HEK293 (cell line): Measurements from ENCODE around the gene SACS.

Experiments used
- CTCF ChIA-PET: fragments of 350-600 bp; formaldehyde crosslinking; extraction: SDS; loops from one replicate; lab custom pipeline; 2021; ENCODE audit warnings: antibody characterized with exemption; lab: Yijun Ruan, JAX
- POLR2A ChIA-PET: fragments of 300-600 bp; formaldehyde crosslinking; extraction: SDS; loops from one replicate; lab custom pipeline; 2020; ENCODE audit warnings: antibody characterized with exemption, inconsistent platforms; lab: Yijun Ruan, JAX
- H3K27ac ChIP-seq: fragments of 200-500 bp; sonication (Bioruptor generic); 2 replicates; pipeline ENCODE4 v1.5.1; 2014; ENCODE audit warnings: low read depth, low read length, control low read depth, inconsistent platforms; ENCODE audit errors: extremely low read depth
- H3K36me3 ChIP-seq, 2 experiments: fragments of 200-500 bp in 1 of 2; sonication (Bioruptor generic) in 1 of 2; 1 replicate in 1 of 2; 2 replicates in 1 of 2; pipeline ENCODE4 v1.5.1; 2014 to 2017; ENCODE audit warnings: inconsistent platforms in 2 of 2, low read length in 2 of 2; ENCODE audit not compliant: control insufficient read depth in 2 of 2, insufficient read depth in 1 of 2
- H3K4me1 ChIP-seq: fragments of 200-500 bp; sonication (Bioruptor generic); 2 replicates; pipeline ENCODE4 v1.5.1; 2014; ENCODE audit warnings: mild to moderate bottlenecking, low read length, inconsistent platforms; ENCODE audit not compliant: control insufficient read depth, insufficient read depth
- H3K4me3 ChIP-seq: 2 replicates; pipeline ENCODE4 v1.5.1; 2011; ENCODE audit warnings: low read depth, mild to moderate bottlenecking, control low read depth, low read length, moderate library complexity
- H3K9me3 ChIP-seq: fragments of 200-500 bp; sonication (Bioruptor generic); 2 replicates; pipeline ENCODE4 v1.5.1; 2014; ENCODE audit warnings: low read depth, low read length, inconsistent platforms; ENCODE audit not compliant: control insufficient read depth, insufficient read depth
- GLI4 ChIP-seq: fragments of 450-650 bp; formaldehyde crosslinking; IDR thresholded peaks from 2 replicates; pipeline ENCODE4 v1.5.1; 2016; ENCODE audit warnings: missing biosample characterization, missing genetic modification characterization
- MYNN ChIP-seq: fragments of 450-650 bp; formaldehyde crosslinking; IDR thresholded peaks from 2 replicates; pipeline ENCODE4 v1.5.1; 2016; ENCODE audit warnings: missing biosample characterization, missing genetic modification characterization, borderline replicate concordance
- PRDM10 ChIP-seq: fragments of 450-650 bp; formaldehyde crosslinking; IDR thresholded peaks from 2 replicates; pipeline ENCODE4 v1.5.1; 2016; ENCODE audit warnings: missing biosample characterization, missing genetic modification characterization
- YY1 ChIP-seq: fragments of 450-650 bp; formaldehyde crosslinking; IDR thresholded peaks from 2 replicates; pipeline ENCODE4 v1.5.1; 2018; ENCODE audit warnings: missing biosample characterization, missing genetic modification characterization
- ZBTB21 ChIP-seq: fragments of 450-650 bp; formaldehyde crosslinking; IDR thresholded peaks from 2 replicates; pipeline ENCODE4 v1.5.1; 2017; ENCODE audit warnings: missing biosample characterization, missing genetic modification characterization
- ZNF266 ChIP-seq: fragments of 450-650 bp; formaldehyde crosslinking; IDR thresholded peaks from 2 replicates; pipeline ENCODE4 v1.5.1; 2016; ENCODE audit warnings: missing biosample characterization, missing genetic modification characterization, low read depth
- ZNF350 ChIP-seq: fragments of 450-650 bp; formaldehyde crosslinking; IDR thresholded peaks from 2 replicates; pipeline ENCODE4 v1.5.0; 2017; ENCODE audit warnings: missing biosample characterization, mild to moderate bottlenecking, missing genetic modification characterization
- ZNF544 ChIP-seq: fragments of 450-650 bp; formaldehyde crosslinking; IDR thresholded peaks from 2 replicates; pipeline ENCODE4 v1.5.0; 2017; ENCODE audit warnings: missing biosample characterization, missing genetic modification characterization
- ZNF558 ChIP-seq: fragments of 450-650 bp; formaldehyde crosslinking; IDR thresholded peaks from 2 replicates; pipeline ENCODE4 v1.5.1; 2016; ENCODE audit warnings: missing biosample characterization, missing genetic modification characterization
- ZNF596 ChIP-seq: fragments of 450-650 bp; IDR thresholded peaks from 2 replicates; pipeline ENCODE4 v1.5.0; 2018; ENCODE audit warnings: missing biosample characterization, mild to moderate bottlenecking, missing genetic modification characterization, moderate library complexity
- ZNF623 ChIP-seq: fragments of 450-650 bp; formaldehyde crosslinking; IDR thresholded peaks from 2 replicates; pipeline ENCODE4 v1.5.1; 2016; ENCODE audit warnings: missing biosample characterization, missing genetic modification characterization
- ZNF645 ChIP-seq: fragments of 450-650 bp; formaldehyde crosslinking; IDR thresholded peaks from 2 replicates; pipeline ENCODE4; 2016; ENCODE audit warnings: missing biosample characterization, missing genetic modification characterization
- ZNF670 ChIP-seq: fragments of 450-650 bp; formaldehyde crosslinking; IDR thresholded peaks from 2 replicates; pipeline ENCODE4 v1.5.1; 2016; ENCODE audit warnings: missing biosample characterization, missing genetic modification characterization, low read depth
- ZNF792 ChIP-seq: fragments of 450-650 bp; formaldehyde crosslinking; IDR thresholded peaks from 2 replicates; pipeline ENCODE4 v1.5.1; 2016; ENCODE audit warnings: missing biosample characterization, missing genetic modification characterization
- TF ChIP-seq, protein P1 (sequence below): fragments of 450-650 bp; formaldehyde crosslinking; IDR thresholded peaks from 2 replicates; pipeline ENCODE4 v1.5.1; 2017; ENCODE audit warnings: missing biosample characterization, missing genetic modification characterization
- TF ChIP-seq, protein P2 (sequence below): fragments of 450-650 bp; formaldehyde crosslinking; IDR thresholded peaks from 2 replicates; pipeline ENCODE4 v1.5.1; 2016; ENCODE audit warnings: missing biosample characterization, missing genetic modification characterization
- TF ChIP-seq, protein P3 (sequence below): fragments of 450-650 bp; formaldehyde crosslinking; IDR thresholded peaks from 2 replicates; pipeline ENCODE4 v1.5.1; 2016; ENCODE audit warnings: missing biosample characterization, missing genetic modification characterization
- TF ChIP-seq, protein P4 (sequence below): fragments of 450-650 bp; formaldehyde crosslinking; optimal IDR thresholded peaks from 2 replicates; pipeline ENCODE3; 2016; ENCODE audit warnings: missing biosample characterization, mild to moderate bottlenecking, missing genetic modification characterization
- TF ChIP-seq, protein P5 (sequence below): fragments of 450-650 bp; formaldehyde crosslinking; IDR thresholded peaks from 2 replicates; pipeline ENCODE4 v1.5.0; 2017; ENCODE audit warnings: missing biosample characterization, missing genetic modification characterization, borderline replicate concordance

SACS gene

DNA sequence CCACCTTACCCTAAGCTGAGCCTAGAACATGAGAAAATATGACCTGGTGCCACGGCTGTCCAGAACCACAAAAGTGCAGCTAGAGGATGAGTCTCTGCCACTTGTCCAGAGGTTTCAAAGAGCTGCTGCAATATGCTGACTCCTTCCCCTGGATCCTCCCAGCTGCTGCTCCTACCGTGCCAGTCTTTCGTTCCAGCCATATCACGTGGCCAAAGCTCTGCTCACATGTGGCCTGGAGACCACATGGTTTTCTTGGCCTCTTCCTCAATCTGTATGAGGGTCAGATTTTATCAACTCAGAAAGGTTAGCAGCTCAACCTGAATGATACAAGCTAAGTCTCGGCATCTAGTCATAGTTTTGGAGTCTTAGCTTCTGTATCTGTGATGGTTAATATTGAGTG is 3.2 kb upstream of the SACS start (continued):
- TF ChIP-seq YY1 (tag by site-specific recombination) = no peak

DNA sequence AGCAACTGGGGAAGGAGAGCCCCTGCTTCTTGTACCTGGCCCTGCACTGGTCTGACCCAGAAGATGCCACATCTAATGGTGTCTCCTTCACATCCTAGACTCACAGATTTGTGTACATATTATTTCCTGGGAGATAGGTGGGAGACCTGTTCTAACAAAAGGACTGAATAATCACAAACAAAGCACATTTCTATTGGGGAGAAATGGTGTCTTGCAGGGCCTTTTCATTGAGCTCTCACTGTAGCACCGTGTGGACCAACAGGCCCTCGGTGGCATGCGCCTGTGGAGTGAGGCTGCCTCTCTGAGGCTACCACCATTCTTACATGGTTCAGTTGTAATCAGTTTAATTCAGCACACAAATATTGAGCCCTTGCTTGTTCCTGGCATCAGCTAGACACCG is 989 bp upstream of the SACS start:
- Histone ChIP-seq H3K36me3 (no peaks in the 10 kb centered on the region), H3K27ac (no peak overlapping the region), H3K9me3 (no peaks in the 10 kb centered on the region), H3K4me3 (no peak overlapping the region), H3K4me1 (0 out of 2 replicates have a peak, but pooled peaks cover 2% of the 10 kb centered on the region)
- CTCF ChIA-PET = no interaction called here
- POLR2A ChIA-PET = no interaction called here
- TF ChIP-seq ZNF645 (no peak), ZNF623 (tag by site-specific recombination) (no peak), ZBTB21 (tag by site-specific recombination) (no peak), ZNF266 (tag by site-specific recombination) (no peak), ZNF792 (tag by site-specific recombination) (no peak), ZNF596 (tag by site-specific recombination) (no peak), ZNF670 (tag by site-specific recombination) (no peak), PRDM10 (tag by site-specific recombination) (no peak), ZNF350 (tag by site-specific recombination) (no peak), GLI4 (tag by site-specific recombination) (no peak), ZNF544 (tag by site-specific recombination) (no peak), MYNN (no peak), ZNF558 (tag by site-specific recombination) (no peak)
- TF ChIP-seq, protein P1, sequence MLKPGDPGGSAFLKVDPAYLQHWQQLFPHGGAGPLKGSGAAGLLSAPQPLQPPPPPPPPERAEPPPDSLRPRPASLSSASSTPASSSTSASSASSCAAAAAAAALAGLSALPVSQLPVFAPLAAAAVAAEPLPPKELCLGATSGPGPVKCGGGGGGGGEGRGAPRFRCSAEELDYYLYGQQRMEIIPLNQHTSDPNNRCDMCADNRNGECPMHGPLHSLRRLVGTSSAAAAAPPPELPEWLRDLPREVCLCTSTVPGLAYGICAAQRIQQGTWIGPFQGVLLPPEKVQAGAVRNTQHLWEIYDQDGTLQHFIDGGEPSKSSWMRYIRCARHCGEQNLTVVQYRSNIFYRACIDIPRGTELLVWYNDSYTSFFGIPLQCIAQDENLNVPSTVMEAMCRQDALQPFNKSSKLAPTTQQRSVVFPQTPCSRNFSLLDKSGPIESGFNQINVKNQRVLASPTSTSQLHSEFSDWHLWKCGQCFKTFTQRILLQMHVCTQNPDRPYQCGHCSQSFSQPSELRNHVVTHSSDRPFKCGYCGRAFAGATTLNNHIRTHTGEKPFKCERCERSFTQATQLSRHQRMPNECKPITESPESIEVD = no peak
- TF ChIP-seq, protein P2, sequence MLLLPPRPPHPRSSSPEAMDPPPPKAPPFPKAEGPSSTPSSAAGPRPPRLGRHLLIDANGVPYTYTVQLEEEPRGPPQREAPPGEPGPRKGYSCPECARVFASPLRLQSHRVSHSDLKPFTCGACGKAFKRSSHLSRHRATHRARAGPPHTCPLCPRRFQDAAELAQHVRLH = no peak
- TF ChIP-seq, protein P3, sequence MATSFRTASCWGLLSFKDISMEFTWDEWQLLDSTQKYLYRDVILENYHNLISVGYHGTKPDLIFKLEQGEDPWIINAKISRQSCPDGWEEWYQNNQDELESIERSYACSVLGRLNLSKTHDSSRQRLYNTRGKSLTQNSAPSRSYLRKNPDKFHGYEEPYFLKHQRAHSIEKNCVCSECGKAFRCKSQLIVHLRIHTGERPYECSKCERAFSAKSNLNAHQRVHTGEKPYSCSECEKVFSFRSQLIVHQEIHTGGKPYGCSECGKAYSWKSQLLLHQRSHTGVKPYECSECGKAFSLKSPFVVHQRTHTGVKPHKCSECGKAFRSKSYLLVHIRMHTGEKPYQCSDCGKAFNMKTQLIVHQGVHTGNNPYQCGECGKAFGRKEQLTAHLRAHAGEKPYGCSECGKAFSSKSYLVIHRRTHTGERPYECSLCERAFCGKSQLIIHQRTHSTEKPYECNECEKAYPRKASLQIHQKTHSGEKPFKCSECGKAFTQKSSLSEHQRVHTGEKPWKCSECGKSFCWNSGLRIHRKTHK = no peak
- TF ChIP-seq, protein P4, sequence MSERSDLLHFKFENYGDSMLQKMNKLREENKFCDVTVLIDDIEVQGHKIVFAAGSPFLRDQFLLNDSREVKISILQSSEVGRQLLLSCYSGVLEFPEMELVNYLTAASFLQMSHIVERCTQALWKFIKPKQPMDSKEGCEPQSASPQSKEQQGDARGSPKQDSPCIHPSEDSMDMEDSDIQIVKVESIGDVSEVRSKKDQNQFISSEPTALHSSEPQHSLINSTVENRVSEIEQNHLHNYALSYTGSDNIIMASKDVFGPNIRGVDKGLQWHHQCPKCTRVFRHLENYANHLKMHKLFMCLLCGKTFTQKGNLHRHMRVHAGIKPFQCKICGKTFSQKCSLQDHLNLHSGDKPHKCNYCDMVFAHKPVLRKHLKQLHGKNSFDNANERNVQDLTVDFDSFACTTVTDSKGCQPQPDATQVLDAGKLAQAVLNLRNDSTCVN (tag by site-specific recombination) = no peak
- TF ChIP-seq, protein P5, sequence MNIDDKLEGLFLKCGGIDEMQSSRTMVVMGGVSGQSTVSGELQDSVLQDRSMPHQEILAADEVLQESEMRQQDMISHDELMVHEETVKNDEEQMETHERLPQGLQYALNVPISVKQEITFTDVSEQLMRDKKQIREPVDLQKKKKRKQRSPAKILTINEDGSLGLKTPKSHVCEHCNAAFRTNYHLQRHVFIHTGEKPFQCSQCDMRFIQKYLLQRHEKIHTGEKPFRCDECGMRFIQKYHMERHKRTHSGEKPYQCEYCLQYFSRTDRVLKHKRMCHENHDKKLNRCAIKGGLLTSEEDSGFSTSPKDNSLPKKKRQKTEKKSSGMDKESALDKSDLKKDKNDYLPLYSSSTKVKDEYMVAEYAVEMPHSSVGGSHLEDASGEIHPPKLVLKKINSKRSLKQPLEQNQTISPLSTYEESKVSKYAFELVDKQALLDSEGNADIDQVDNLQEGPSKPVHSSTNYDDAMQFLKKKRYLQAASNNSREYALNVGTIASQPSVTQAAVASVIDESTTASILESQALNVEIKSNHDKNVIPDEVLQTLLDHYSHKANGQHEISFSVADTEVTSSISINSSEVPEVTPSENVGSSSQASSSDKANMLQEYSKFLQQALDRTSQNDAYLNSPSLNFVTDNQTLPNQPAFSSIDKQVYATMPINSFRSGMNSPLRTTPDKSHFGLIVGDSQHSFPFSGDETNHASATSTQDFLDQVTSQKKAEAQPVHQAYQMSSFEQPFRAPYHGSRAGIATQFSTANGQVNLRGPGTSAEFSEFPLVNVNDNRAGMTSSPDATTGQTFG (tag by site-specific recombination) = no peak
